ENCODE measurements around the gene HAAO. TPM values are rescaled to one million over a fixed set of nuclear protein-coding genes. Genes with fewer than 3 reads are reported as not detected.
A peak's percentile ranks its signal among the peaks of the same experiment; 100 is the strongest.

HAAO gene
- total RNA-seq, 1 experiment from 2014 or later: 6.6 TPM

GRCh38 chr2:42756150-42756775 is 36.1 kb downstream of the HAAO start:
- no peak overlapping the region for H4K5ac ChIP-seq (ENCODE audit: insufficient read length, low read depth, low read length)
- no peak overlapping the region for H3K4me3 Mint-ChIP-seq
- H2AK5ac ChIP-seq (ENCODE audit: insufficient read length, low read length): no peak overlapping the region
- no peaks in the 10 kb centered on the region for H4K20me1 ChIP-seq (ENCODE audit: control insufficient read depth, insufficient read depth, insufficient read length)
- no peak for TF ChIP-seq CTCF (conservative IDR thresholded peaks at IDR 0.05)
- no peak overlapping the region for H2BK20ac ChIP-seq (ENCODE audit: low read depth, low read length, poor library complexity, severe bottlenecking)
- H3K9ac ChIP-seq (ENCODE audit: extremely low read depth, insufficient read length, low read length): no peak overlapping the region
- WGBS (ENCODE audit: extremely low coverage, insufficient read length, low lambda C conversion rate): no CpG with 5 or more reads among the region's 10 CpGs
- peak overlapping the region in 1 of 3 experiments; percentile 57; a peak in 1 of 7 replicates for H3K27ac Mint-ChIP-seq
- H3K79me1 ChIP-seq (ENCODE audit: insufficient read depth, low read depth, low read length, poor library complexity, severe bottlenecking): no peaks in the 10 kb centered on the region
- H3K27me3 Mint-ChIP-seq (ENCODE audit: low read depth): no peaks in the 10 kb centered on the region
- H3K23ac ChIP-seq (ENCODE audit: insufficient read length, low read depth, low read length): no peak overlapping the region
- H3K4me1 Mint-ChIP-seq: peaks cover 11 to 26% of the 10 kb centered on the region in 2 experiments
- no peak overlapping the region for H4K8ac ChIP-seq (replicated peaks; ENCODE audit: insufficient read length, low read depth, low read length)
- peaks cover 0 to 8% (median 2%) of the 10 kb centered on the region in 3 experiments; a peak in 1 of 7 replicates for H3K36me3 Mint-ChIP-seq (ENCODE audit: insufficient read depth in 1 of 3, low read depth in 3 of 3)
- H3K9me3 Mint-ChIP-seq: no peaks in the 10 kb centered on the region
- H4K91ac ChIP-seq (ENCODE audit: insufficient read length, low read depth, low read length): no peak overlapping the region
- H2BK5ac ChIP-seq (ENCODE audit: insufficient read length, low read length): no peak overlapping the region
- H3T11ph ChIP-seq (ENCODE audit: low read length): no peak overlapping the region
- H2BK15ac ChIP-seq (ENCODE audit: low read depth, low read length): no peak overlapping the region
- no peak overlapping the region for H3K4me2 ChIP-seq (ENCODE audit: insufficient read depth, insufficient read length, low read length)
- no peak overlapping the region for H3K4ac ChIP-seq (ENCODE audit: low read depth, low read length)
- no peak overlapping the region for H2AFZ ChIP-seq (ENCODE audit: low read length)
- H3K23me2 ChIP-seq (ENCODE audit: insufficient read length, low read depth, low read length, poor library complexity, severe bottlenecking): no peaks in the 10 kb centered on the region
- H2BK12ac ChIP-seq (ENCODE audit: insufficient read length, low read depth, low read length): no peak overlapping the region
- H2BK120ac ChIP-seq (ENCODE audit: low read depth, low read length, poor library complexity, severe bottlenecking): no peak overlapping the region
- no peak overlapping the region for H3K56ac ChIP-seq (ENCODE audit: insufficient read length, low read depth, low read length)
- no peak overlapping the region for H3K18ac ChIP-seq (ENCODE audit: insufficient read length, low read depth, low read length)
- H3K9me3 ChIP-seq (ENCODE audit: control insufficient read depth, low read depth, low read length): no peaks in the 10 kb centered on the region
- no peaks in the 10 kb centered on the region for H3K4me1 ChIP-seq (ENCODE audit: insufficient read depth, low read length)
- no peak overlapping the region; the same call in 1 of the 2 replicates for H3K14ac ChIP-seq (ENCODE audit: insufficient read depth, low read length)
- no peak overlapping the region for H3K27ac ChIP-seq (ENCODE audit: insufficient read length, low read depth, low read length)
- no peaks in the 10 kb centered on the region for H3K79me2 ChIP-seq (ENCODE audit: insufficient read depth, low read length)
- H3K27me3 ChIP-seq (ENCODE audit: insufficient read depth, low read length): no peaks in the 10 kb centered on the region
- DNase-seq: no peak

Measured in H9 (cell line).